D721Med (cell line): ENCODE data around the gene FBXO31.
A peak's percentile ranks its signal among the peaks of the same experiment; 100 is the strongest.
"Not testable (repeated sequence)": the region's sequence is repeated elsewhere in the genome, so short reads cannot be mapped to it uniquely, and the experiment has no call there.

Source experiments
- DNase-seq: peaks from one replicate; pipeline ENCODE4 v3.0.0; 2011; ENCODE audit warnings: low spot score; ENCODE audit not compliant: insufficient read length
- FAIRE-seq: peaks from 2 replicates; lab custom pipeline; 2011; peaks lifted over from hg19 to GRCh38; lab: Jason Lieb, UNC
- CTCF ChIP-seq: IDR thresholded peaks from 2 replicates; pipeline ENCODE4 v1.5.1; 2012; ENCODE audit warnings: mild to moderate bottlenecking, control low read depth; ENCODE audit not compliant: insufficient read depth; ENCODE audit errors: missing control alignments

The FBXO31 gene

GRCh38 chr16:87391324-87391949 is 7.9 kb upstream of the FBXO31 start:
- FAIRE-seq (no peak), DNase-seq (no peak)
- TF ChIP-seq CTCF = no peak

GRCh38 chr16:87390641-87391323 is 7.2 kb upstream of the FBXO31 start:
- FAIRE-seq (no peak), DNase-seq (no peak)
- TF ChIP-seq CTCF = no peak

GRCh38 chr16:87389914-87390313 is 6.3 kb upstream of the FBXO31 start:
- not testable (repeated sequence) for DNase-seq, FAIRE-seq

GRCh38 chr16:87389245-87389644 is 5.7 kb upstream of the FBXO31 start:
- DNase-seq (no peak), FAIRE-seq (no peak)
- TF ChIP-seq CTCF = no peak

- FAIRE-seq = no peak
- no peak for TF ChIP-seq CTCF
- no peak for DNase-seq
Measured at GRCh38 chr16:87388818-87389134, 5.2 kb upstream of the FBXO31 start.

- no peak for FAIRE-seq
- DNase-seq = peak; percentile 58
- no peak for TF ChIP-seq CTCF
Measured at GRCh38 chr16:87387942-87388817, 4.6 kb upstream of the FBXO31 start.

GRCh38 chr16:87384875-87385167 is 1.2 kb upstream of the FBXO31 start:
- not testable (repeated sequence) for FAIRE-seq, DNase-seq
